Measurements from ENCODE around the gene BYSL. TPM values are rescaled to one million over a fixed set of nuclear protein-coding genes. Genes with fewer than 3 reads are reported as not detected.

Gene BYSL
- total RNA-seq, 4 donors from 2014 or later = 0.51 to 20.5 (median 18.0) TPM

GRCh38 chr6:41938590-41939175, 17.4 kb downstream of the BYSL start:
- no peak for TF ChIP-seq CTCF (IDR thresholded peaks at IDR 0.05)
- Histone ChIP-seq H3K27ac (peak overlapping the region; percentile 66 to 85), H3K36me3 (no peaks in the 10 kb centered on the region), H3K9me3 (no peaks in the 10 kb centered on the region), H3K4me1 (peaks cover 10 to 24% of the 10 kb centered on the region in 2 donors), H3K27me3 (no peaks in the 10 kb centered on the region), H3K4me3 (no peak overlapping the region)
- intact Hi-C loops (cut with DNase I; ENCODE audit: low total_unique reads) = loop anchor here (10.0 kb wide), 1 partner anchor 106 kb away; no protein-coding TSS in a partner anchor
- DNase-seq = no peak

DNA sequence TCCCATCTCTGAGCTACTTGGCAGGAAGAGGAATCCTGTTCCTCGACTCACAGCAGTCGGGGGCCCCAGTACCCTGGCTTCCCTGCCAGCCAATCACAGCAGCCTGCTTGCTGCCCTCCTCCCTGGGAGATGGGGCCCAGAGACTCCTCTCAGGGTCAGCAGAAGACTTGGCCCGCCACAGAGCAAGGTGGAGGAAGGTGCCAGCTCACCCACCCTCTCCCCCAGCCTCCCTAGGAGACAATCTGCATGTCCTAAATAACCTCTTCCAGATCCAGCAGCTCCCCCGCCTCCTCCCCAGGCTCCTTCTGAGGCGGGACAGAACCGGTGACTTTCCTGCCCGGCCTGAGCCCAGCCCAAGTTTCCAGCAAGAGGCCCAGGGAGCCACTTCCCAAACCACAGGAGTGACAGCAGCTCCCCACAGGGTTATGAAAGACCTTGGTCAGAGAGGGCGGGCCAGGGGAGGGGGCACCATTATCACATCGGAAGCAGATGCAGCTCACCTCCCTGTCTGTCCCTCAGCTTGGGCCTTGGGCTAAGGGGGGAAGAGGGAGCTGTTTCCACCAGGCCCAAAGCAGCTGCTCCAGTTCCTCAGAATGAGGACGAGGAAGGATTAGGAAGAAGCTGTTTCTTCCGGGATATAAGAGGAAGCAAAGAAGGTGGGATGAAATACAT, 18.0 kb downstream of the BYSL start:
- peaks cover 10 to 24% of the 10 kb centered on the region in 2 donors for H3K4me1 ChIP-seq
- H3K36me3 ChIP-seq = no peaks in the 10 kb centered on the region
- H3K9me3 ChIP-seq = no peaks in the 10 kb centered on the region
- H3K27ac ChIP-seq = peak overlapping the region; percentile 66 to 85
- TF ChIP-seq CTCF (IDR thresholded peaks at IDR 0.05) = no peak
- TF ChIP-seq POLR2A (IDR thresholded peaks at IDR 0.05) = no peak
- H3K4me3 ChIP-seq = no peak overlapping the region
- DNase-seq = peak; percentile 42 to 60
- intact Hi-C loops (cut with DNase I; ENCODE audit: low total_unique reads) = loop anchor here (10.0 kb wide), 1 partner anchor 105 kb away; no protein-coding TSS in a partner anchor
- no peaks in the 10 kb centered on the region for H3K27me3 ChIP-seq

GRCh38 chr6:41939848-41940758, 18.8 kb downstream of the BYSL start:
- Histone ChIP-seq H3K4me3 (peak overlapping the region; percentile 50 to 73), H3K4me1 (peaks cover 10 to 24% of the 10 kb centered on the region in 2 donors), H3K9me3 (no peaks in the 10 kb centered on the region), H3K36me3 (no peaks in the 10 kb centered on the region), H3K27ac (peak overlapping the region; percentile 66 to 85), H3K27me3 (no peaks in the 10 kb centered on the region)
- peak in 1 of 2 donors; percentile 28 for DNase-seq
- no peak for TF ChIP-seq CTCF (IDR thresholded peaks at IDR 0.05)
- TF ChIP-seq POLR2A (IDR thresholded peaks at IDR 0.05) = no peak
- intact Hi-C loops (cut with DNase I; ENCODE audit: low total_unique reads) = loop anchor here (10.0 kb wide), 1 partner anchor 105 kb away; no protein-coding TSS in a partner anchor

DNA sequence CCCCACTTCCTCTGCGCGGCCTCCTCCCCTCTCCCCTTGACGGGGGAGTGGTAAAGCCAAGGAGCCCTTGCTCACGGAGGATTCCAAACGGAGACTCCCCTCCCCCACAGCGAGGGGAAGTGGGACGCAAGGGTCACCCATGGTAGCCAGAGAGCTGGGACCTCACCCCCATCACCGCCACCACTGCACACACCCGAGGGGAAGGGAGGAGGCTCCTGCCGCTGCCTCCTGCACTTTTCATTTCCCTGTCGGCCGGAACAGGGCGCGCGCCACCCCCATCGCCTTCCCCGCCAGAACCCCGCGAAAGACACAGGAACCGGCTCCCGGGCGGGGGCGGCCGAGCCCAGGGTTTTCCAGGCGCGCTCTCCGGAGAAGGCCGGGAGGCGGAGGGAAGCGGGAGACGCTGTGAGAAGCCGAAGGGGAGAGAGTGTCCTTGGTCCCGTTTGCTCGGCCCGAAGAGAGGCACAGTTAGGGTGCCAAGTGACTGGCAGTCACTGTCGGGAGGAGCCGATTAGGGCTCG, 19.5 kb downstream of the BYSL start:
- peaks cover 10 to 24% of the 10 kb centered on the region in 2 donors for H3K4me1 ChIP-seq
- H3K27ac ChIP-seq = peak overlapping the region; percentile 66 to 85
- DNase-seq = peak; percentile 39 to 56
- H3K4me3 ChIP-seq = peak overlapping the region; percentile 50 to 73
- H3K9me3 ChIP-seq = no peaks in the 10 kb centered on the region
- H3K36me3 ChIP-seq = no peaks in the 10 kb centered on the region
- intact Hi-C loops (cut with DNase I; ENCODE audit: low total_unique reads) = no loop called here
- H3K27me3 ChIP-seq = no peaks in the 10 kb centered on the region
- TF ChIP-seq POLR2A (IDR thresholded peaks at IDR 0.05) = no peak
- peak in 1 of 4 experiments; percentile 8 for TF ChIP-seq CTCF (IDR thresholded peaks at IDR 0.05)
